ELR (cell line): ENCODE data around the gene PLCL1.

Source experiments
- DNase-seq: peaks from one replicate; pipeline ENCODE4 v3.0.0-alpha.2; 2015; ENCODE audit warnings: low read depth

The PLCL1 gene

DNA sequence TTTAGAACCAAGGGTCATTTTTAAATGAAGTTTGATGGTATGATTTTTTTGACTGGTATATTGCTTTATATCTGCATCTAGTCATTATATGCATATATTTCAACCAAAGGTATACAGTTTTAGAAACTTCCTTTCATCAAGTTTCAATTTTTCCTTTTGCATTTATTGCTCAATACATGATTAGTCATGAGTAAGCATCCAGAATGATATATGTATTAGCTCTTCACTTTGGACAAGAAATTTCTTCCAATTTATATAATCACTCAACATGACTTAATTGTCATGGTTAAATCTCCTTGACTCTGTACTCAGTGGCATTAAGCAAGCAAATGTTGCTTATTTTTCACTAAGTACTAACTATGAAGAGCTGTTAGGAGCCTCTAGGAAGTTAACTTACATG is 123.6 kb downstream of the PLCL1 start:
- DNase-seq, result no peak

- no peak for DNase-seq
Measured at GRCh38 chr2:197929008-197929885, 124.9 kb downstream of the PLCL1 start.

DNA sequence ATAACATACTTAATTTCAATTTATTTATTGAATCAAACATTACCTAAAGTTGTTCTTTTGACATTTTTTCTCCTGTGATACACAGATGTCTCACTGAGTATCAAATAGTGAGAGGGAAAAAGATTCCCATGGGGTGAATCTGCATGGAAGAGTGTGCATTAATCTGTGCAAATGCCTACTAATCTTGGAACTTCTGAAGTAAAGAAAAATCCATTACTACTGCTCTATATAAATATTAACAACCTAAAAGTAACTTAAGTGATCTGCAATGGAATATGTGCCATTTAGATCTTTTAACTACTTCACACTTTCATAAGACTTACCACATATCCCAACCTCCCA is 125.5 kb downstream of the PLCL1 start:
- no peak for DNase-seq

- DNase-seq, result no peak
Measured at GRCh38 chr2:197930570-197931278, 126.3 kb downstream of the PLCL1 start.

DNA sequence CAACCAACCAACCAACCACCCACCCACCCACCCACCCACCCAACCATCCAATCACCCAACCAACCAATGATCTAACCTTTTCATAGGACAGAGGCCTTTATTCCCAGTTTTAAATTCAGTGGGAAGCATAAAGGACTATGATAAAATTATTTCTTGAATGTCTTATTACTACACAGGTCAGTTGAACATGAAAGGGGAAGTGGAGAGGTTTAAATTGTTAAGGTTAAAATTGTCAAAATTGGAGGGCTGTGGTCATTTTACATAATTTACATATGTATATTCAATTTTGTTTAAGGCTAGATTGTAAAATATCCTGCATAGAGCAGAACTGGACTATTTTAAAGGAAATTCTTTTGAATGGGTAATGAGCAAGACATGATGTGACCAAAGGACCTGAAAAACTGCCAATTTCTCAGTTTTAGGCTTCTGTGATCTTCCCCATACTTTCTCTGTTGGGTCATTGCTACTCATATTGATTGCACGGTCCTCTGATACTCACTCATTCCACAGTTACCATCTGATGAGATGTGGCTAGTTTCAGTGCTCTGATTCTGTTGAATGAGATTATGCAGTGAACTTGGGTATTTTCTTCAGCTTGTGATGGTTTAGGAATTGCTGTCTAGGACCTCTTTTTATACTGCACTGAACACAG is 127.4 kb downstream of the PLCL1 start:
- no peak for DNase-seq

GRCh38 chr2:197932374-197932773 is 128.0 kb downstream of the PLCL1 start:
- DNase-seq, result no peak

DNA sequence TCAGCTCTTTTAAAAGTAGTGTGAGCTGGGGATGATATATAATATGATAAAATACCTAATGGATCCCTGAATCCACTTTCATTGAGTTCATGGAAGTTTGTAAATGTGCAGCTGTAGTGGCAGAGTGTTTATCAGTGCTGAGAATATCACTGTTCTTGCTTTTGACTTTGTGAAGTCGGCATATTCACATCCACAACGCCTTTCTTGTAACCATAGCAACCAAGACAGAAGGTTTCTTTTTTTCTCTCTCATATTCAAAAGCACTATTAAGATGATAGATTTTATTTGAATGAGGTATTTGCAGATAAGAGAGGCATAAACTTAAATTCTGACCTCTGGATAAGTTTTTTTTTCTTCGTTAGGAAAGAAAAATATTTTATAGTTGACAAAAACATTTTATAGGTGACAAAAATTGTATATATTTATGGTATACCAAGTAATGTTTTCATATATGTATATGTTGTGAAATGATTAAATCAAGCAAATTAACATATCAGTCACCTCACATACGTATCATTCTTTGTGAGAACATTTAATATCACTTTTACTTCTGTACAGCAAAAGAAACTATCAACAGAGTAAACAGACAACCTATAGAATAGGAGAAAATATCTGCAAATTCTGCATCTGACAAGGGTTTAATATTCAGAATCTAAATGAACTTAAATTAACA is 130.0 kb downstream of the PLCL1 start:
- no peak for DNase-seq

GRCh38 chr2:197934934-197935289 is 130.5 kb downstream of the PLCL1 start:
- no peak for DNase-seq

GRCh38 chr2:197937814-197938213 is 133.4 kb downstream of the PLCL1 start:
- no peak for DNase-seq

DNA sequence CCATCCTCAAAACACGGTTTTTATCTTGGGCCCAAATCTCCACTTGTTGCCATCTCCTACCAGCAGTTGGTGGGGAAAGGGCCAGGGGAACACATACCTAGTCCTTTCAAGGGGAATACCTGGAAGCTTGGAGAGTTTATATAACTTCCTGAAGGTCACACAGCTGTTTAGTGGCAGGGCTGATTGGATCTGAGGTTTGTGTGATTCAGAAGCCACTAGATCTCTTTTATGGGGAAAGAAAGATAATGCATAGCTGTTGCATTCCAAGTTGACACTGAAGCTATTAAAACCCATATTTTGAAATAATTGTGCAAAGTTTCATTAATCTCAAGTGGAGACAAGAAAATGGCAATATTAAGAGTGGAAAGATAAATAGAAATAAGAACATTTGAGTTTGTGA is 134.2 kb downstream of the PLCL1 start:
- DNase-seq, result no peak

- no peak for DNase-seq
Measured at GRCh38 chr2:197939787-197940186, 135.4 kb downstream of the PLCL1 start.

DNA sequence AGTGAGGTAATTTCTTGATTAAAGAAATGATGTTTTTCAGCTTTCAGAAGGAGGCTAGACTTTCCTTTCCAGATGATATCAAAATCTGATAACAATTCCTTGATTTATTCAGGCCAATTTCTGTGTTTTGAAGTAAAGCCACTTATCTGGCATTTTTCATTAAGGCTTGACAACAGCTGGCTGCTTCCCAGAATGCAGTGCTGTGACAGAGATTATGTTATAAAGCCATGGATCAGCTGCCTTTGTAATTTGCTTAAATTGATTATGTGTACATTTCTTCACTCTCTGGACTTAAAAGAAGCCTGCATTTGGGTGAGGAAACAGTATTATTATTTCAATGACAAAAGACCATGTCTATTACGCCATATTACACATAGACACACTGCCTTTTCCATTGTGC is 136.0 kb downstream of the PLCL1 start:
- DNase-seq, result no peak

DNA sequence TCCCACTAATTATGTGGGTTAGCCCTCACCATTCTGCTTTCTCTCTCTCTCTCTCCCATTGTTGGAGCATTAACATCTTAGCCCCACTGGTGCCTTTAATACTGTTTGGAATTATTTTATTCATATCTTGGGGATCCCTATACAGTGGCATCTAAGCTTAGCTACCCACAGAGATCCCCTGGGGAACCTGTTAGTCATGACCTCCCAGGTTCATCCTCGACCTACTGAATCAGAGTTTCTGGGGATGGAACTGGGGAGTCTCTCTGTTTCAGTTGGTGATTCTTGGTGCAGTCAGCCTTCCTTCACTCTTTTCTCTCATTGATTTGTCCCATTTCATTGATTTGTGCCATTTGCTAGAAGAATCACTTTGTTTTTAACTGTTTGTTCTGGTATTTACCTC is 137.3 kb downstream of the PLCL1 start:
- no peak for DNase-seq

DNA sequence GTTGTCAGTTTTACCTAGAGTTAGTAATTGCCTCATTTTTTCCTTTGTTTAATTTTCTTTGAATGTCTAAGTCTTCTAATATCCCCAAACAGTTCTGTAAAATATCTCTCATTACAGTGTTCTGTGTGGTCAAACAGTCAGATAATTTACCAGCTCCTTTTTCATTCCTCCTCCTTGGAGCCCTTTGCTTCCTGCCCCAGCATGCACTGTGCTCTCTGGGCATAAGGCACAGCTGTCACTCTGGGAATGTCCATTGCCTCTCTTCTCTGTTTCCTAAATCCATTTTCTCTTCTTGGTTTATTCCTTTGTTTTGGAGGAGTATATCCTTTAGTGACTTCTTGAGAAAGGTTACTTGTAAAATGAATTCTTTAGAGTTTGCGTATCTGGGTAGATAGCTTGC is 139.3 kb downstream of the PLCL1 start:
- no peak for DNase-seq

DNA sequence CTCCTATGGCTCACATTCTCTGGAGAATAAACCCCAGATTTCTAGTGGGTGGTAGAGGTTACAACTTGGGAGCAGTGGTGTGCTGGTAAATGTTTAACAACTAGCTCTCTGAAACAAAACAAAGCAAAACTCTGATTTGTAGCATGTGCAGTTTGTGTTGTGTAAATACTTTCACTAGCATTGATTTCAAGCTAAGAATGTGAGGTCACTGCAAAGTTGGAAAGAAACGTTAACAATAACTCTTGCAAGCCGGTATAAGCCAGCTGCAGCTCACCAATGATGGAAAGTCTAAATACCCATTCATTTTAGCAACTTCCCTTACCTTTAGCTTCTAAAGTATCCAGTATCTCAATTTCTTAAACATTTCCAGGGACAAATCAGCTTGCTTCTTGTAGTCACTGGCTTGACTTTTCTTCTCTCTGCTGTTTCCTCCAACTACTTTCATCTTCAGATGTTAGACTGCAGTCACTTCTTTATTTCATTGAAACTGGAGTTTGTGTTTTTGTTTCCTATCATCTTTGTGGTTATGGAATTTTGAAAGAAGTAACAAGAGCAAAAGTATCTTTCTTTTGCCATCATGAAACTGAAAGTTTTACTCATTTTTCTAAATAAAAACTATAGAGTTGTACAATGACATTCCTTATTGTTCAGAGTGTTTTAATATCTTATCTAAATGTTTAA is 140.2 kb downstream of the PLCL1 start:
- no peak for DNase-seq

DNA sequence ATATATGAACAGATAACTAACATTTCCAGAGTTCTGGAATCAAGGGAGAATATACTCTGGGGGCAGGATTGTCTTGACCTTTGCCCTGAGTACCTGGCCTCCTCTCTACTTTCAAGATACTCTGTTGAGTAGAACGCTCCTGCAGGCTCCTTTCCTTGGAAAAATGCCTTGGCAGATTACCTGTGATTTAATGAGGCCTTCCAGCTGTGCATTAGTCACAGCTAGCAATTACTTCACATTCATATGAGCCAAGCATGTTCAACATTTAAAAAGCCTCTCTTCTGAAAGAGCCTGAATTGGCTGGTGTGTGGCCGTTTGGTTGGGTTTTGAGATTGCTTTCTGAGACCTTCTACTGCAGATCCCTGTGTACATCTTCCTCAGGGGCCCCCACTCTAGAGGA is 142.2 kb downstream of the PLCL1 start:
- no peak for DNase-seq

DNA sequence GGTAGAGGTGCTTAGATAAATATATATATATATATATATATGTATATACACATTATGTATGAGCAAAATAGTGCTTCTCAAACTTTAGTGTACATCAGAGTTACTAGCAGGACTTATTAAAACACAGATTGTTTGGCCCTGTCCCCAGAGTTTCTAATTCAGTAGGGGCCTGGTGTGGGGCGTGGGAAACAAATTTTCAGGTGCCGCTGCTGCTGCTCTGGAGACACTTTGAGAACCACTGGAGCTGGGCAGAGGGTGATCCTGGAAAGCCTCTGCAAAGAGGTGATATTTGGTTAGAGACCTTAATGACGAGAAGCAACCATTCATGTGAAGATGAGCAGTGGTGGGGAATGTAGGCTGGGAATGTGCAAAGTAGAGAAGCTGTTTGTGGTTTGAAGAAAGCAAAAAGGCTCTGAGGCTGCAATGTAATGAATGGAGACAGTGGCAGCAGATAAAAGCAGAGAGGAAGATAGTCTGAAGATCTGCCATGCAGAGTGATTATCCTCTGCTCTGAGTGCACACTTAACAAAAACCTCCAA is 142.9 kb downstream of the PLCL1 start:
- DNase-seq, result no peak

- DNase-seq, result no peak
Measured at GRCh38 chr2:197949224-197949623, 144.8 kb downstream of the PLCL1 start.

GRCh38 chr2:197950006-197950405 is 145.6 kb downstream of the PLCL1 start:
- no peak for DNase-seq

GRCh38 chr2:197950724-197951123 is 146.3 kb downstream of the PLCL1 start:
- no peak for DNase-seq

GRCh38 chr2:197952540-197953202 is 148.3 kb downstream of the PLCL1 start:
- no peak for DNase-seq
